ENCODE data around the gene EIF2D.

DNA sequence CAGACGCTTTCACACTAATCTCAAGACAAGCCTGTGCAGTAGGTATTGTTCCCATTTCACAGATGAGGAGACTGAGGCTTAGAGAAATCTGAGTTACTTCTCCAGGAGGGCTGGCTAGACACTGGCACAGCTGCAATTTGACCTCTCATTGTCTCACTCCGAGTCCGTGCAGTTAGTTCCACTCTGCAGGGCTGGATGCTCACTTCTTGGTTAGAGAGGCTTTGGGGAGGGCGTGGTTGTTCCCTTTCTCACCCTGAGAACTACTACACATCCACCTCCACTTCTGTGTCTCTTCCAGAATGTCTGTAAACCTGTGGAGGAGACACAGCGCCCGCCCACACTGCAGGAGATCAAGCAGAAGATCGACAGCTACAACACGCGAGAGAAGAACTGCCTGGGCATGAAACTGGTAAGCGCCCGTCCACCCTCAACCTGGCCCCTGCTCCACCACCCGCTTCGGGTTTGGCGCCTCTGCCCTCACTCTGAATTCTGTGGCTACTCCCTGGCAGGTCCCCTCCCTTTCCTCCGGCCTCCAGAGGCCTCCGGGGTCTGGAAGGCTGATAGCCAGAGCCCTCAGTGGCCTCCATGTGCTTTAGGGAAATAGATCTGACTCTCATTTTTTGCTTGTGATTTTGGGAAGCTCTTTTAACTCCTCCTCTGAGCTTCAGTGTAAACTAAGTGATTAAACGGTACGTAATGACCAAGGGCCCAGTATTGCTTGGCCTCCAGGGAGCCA, 29.1 kb downstream of the EIF2D start:
- TF ChIP-seq YY1 (IDR thresholded peaks at IDR 0.05; ENCODE audit: insufficient read depth, insufficient read length): no peak
- no peak for TF ChIP-seq ZNF274 (IDR thresholded peaks at IDR 0.05; ENCODE audit: low read depth, low read length)
